Pulmonary artery endothelial cell (primary cell): Measurements from ENCODE around the gene ARL5C. TPM values are rescaled to one million over a fixed set of nuclear protein-coding genes. Genes with fewer than 3 reads are reported as not detected.

Source experiments
- DNase-seq: peaks from one replicate; pipeline ENCODE4 v3.0.0-alpha.2; 2011; ENCODE audit warnings: low read depth, low spot score
- total RNA-seq: library from RNA; depleted of rRNA; stranded (reverse); fragments of >200 nt; gene quantifications from 2 replicates; pipeline ENCODE4 v1.2.3, GENCODE V29; 2014

The ARL5C gene
- total RNA-seq, 1 donor from 2014 or later, result not detected

GRCh38 chr17:39194089-39194984, 28.4 kb upstream of the ARL5C start:
- DNase-seq, result no peak

GRCh38 chr17:39193346-39193745, 27.4 kb upstream of the ARL5C start:
- DNase-seq, result no peak

DNA sequence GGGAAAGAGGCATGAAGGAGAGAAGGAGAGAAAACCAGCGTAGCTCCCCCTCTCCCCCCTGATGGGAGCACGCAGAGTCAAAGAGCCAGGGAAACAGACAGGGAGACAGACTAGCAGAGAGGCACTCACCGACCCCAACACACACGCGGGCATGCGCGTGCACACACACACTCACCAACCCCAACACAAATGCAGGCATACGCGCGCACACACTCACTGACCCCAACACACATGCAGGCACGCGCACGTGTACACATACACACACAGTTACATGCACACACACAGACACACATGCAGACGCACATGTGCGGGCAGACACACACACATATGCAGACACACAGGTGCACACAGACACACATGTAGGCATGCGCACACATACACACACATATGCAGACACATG, 26.9 kb upstream of the ARL5C start:
- no peak for DNase-seq

GRCh38 chr17:39191750-39192510, 26.0 kb upstream of the ARL5C start:
- DNase-seq, result no peak

DNA sequence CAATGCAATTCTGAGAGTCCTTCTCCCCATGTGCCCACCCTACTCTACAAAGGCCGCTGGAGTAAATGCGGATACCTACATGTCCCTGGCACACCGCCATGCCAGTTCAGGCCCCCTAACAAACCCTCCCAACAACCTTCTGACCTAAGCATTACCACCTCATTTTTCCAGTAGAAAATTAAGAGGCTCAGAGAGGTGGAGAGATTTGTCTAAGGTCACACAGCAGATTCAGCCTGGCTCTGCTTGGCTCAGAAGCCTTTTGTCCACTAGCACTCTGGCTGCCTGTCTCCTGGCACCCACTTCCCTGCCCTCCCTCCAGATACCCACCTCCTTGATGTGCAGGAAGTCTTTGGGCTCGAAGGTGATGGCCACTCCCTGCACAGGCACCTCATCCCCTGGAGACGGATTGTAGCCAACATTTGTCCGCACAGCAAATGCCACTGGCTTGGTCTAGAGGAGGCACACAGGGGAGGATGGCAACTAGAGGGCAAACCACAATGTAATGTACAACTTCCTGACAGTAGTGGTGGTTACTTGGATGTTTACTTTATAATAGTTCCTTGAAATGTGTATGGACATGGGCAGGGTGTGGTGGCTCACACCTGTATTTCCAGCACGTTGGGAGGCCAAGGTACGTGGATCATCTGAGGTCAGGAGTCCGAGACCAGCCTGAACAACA, 21.3 kb upstream of the ARL5C start:
- no peak for DNase-seq

DNA sequence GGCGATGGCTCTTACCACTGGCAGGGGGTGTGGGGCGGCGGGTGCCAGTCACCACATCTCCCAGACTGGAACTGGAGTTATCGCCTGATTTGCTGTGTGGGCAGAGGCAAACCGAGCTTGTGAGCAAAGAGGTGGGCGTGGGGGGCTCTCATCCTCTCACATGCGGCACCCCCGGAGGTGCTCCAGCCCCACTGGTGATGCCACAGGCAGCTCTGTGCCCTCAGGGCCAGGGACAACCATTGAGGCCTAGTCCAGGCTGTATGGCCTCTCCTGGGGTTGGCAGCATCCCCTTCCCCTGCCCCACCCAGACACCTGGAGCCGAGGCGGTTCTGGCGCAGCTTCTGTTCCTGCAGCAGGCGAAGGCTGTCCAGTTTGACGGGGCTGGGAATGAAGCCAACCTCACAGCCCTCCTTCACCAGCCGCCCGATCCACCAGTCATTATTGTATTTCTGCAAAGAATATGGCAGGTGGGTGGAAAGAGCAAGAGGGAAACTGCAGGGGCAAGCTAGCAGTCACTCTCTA, 20.6 kb upstream of the ARL5C start:
- DNase-seq, result no peak

DNA sequence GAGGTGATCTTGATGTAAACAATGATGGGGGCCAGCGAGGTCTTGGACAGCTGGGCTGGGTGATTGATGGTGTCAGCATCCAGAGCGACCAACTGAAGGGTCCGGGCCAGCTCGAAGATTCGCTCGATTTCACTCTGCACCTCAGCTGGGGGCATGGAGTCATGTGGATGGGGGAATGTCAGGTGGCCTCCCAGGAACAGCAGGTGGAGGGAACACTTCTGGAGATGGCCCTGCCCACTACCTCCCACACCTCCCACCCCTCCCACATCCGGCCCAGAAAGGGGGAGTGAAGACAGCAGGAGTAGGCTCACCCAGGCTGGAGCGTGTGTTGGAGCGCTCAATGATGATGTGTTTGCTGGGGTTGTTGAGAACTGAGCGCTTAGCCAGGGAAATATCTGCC, 17.8 kb upstream of the ARL5C start:
- DNase-seq, result no peak

- no peak for DNase-seq
Measured at GRCh38 chr17:39183045-39183444, 17.1 kb upstream of the ARL5C start.

DNA sequence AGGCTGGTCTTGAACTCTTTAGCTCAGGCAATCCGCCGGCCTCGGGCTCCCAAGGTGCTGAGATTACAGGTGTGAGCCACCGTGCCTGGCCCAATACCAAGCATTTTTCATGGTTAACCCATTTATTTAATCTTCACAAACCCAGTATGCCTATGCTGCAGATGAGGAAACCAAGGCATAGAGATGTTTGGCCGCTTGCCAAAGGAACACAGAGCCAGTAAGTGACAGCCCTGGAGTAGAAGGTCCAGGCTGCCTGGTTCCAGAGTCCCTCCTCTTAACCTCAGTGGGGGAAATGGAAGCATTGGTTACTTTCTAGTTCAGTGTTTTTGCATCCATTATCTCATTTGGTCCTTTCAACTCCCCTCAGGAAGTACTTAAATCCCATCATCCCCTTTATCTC, 15.3 kb upstream of the ARL5C start:
- no peak for DNase-seq

GRCh38 chr17:39178536-39178935, 12.6 kb upstream of the ARL5C start:
- DNase-seq, result no peak

DNA sequence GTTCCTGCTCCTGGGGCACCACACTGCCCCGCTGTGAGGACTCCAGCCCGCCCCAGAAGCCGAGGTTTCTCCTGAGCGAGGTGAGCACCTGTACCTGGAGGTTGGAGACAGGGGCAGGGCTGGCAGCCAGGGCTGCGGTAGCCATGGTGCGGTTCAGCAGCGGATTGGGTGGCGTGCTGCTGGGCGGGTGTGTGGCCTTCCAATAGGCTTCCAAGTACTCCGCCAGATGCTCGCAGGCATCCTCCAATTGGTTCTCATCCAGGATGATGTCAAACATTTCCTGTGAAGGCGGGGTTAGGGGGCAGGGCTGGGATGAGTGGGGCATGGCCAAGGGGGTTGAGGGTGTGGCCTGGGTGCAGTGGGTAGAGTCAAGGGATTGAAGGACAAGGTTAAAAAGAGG, 11.3 kb upstream of the ARL5C start:
- DNase-seq, result no peak

DNA sequence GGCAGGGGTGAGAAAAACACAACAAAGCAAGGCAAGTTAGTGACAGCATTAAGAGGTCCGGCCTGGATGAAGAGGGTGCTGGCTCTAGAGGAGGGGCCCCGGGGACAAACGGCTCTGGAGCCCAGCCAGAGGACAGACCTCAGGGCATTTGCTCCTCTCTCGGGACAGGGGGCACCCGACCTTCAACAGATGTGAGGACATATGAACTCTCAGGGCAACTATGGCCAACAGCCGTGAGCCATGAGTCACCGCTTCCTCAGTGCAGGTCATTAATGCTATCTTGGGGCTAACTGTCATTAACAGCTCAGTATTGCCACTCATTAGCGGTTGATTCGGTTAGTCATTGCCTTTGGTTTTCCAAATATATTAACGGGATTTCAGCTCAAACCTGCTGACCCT, 9.7 kb upstream of the ARL5C start:
- DNase-seq, result no peak

DNA sequence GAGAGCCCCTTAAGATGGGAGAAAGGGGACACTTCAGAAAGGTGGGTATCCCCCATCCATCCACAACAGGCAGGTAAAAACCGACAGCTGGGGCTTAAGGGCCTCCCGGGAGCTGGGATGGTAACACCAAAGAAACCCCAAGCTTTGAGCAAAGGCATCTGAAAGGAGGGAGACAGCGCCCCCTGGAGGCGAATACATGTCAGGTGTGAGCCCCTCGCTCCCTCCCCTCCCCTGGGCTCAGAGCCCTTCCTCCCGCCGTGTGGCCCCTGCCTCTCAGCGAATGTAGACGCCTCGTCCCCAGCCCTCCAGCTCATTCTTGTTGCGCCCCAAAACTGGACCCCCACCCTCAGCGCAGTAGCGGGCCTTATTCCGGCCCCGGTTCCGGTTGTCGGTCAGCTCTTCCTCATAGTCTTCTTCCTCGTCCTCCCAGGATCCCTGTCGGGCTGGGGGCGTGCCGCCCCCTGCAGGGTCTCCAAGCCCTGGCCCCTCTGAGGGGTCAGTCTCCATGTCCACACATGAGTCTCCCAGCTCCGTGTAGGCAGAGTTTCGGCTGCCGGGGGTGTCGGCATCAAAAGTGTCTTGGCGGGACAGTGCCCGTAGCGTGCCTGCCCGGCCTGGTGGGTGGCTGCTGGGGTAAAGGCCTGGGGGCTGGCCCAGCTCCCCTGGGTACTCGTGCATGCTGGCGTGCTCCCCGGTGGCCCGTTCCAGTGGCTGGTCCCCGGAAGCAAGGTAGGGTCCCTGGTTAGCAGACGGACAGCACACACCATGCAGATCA, 9.1 kb upstream of the ARL5C start:
- DNase-seq, result no peak

GRCh38 chr17:39173526-39174274, 7.7 kb upstream of the ARL5C start:
- DNase-seq, result no peak

GRCh38 chr17:39173080-39173479, 7.1 kb upstream of the ARL5C start:
- DNase-seq, result no peak

GRCh38 chr17:39171933-39172332, 6.0 kb upstream of the ARL5C start:
- DNase-seq, result no peak

DNA sequence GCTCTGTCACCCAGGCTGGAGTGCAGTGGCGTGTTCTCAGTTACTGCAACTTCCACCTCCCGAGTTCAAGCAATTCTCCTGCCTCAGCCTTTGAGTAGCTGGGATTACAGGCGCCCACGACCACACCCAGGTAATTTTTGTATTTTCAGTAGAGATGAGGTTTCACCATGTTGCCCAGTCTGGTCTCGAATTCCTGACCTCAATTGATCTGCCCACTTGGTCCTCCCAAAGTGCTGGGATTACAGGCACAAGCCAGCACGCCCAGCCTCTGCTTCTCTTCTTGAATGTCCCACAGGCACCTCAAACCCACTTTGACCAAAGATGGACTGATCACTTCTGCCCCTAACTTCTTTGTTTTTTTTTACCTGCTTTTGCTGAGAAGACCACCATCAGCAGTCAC, 4.6 kb upstream of the ARL5C start:
- DNase-seq, result no peak

GRCh38 chr17:39170109-39170508, 4.1 kb upstream of the ARL5C start:
- DNase-seq, result no peak

DNA sequence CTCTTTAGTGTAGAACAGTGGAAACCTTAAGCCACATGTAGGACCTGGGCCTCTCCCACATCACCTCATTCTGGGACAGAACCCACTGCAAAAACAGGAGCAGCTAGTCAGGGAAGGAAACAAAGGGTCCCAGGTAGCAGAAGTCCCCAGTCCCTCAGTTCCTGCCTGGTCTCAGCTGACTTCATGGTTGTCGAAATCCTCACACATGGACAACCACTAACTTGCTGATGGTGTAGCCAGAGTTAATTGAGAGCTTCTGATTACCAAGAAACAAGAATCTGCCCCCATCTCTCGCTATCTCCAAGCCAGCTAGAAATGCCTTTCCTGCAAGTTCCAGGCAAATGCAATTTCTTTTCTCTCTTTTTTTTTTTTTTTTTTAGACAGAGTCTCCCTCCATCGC, 3.6 kb upstream of the ARL5C start:
- DNase-seq, result no peak

GRCh38 chr17:39169101-39169500, 3.1 kb upstream of the ARL5C start:
- DNase-seq, result no peak
